AG04450 (cell line): ENCODE data around the gene CAMP. TPM values are rescaled to one million over a fixed set of nuclear protein-coding genes. Genes with fewer than 3 reads are reported as not detected.

Experiments used
- CTCF ChIA-PET: fragments of 300-600, 350-600 bp; formaldehyde crosslinking; extraction: SDS; loops from one replicate; lab custom pipeline; 2022; ENCODE audit warnings: antibody characterized with exemption, inconsistent platforms; lab: Charles Lee
- POLR2A ChIA-PET: fragments of 350-600 bp; formaldehyde crosslinking; extraction: SDS; loops from one replicate; lab custom pipeline; 2021; ENCODE audit warnings: antibody characterized with exemption, inconsistent platforms; lab: Yijun Ruan, JAX
- DNase-seq: peaks from one replicate; pipeline ENCODE4 v3.0.0-alpha.2; 2011; ENCODE audit warnings: low read depth, low spot score
- H3K27ac ChIP-seq: one replicate; pipeline ENCODE4 v1.5.1; 2012; ENCODE audit warnings: low read depth, low read length, control low read depth
- H3K27me3 ChIP-seq: one replicate; pipeline ENCODE4 v1.6.0; 2012; ENCODE audit warnings: low read length; ENCODE audit not compliant: control insufficient read depth, insufficient read depth
- H3K4me3 ChIP-seq: 2 replicates; pipeline ENCODE4 v1.5.1; 2011; ENCODE audit warnings: mild to moderate bottlenecking, low read depth, low read length, control low read depth
- H3K9me3 ChIP-seq: 2 replicates; pipeline ENCODE4 v1.5.1; 2012; ENCODE audit warnings: low read length; ENCODE audit not compliant: control insufficient read depth, insufficient read depth
- CTCF ChIP-seq: IDR thresholded peaks from 2 replicates; pipeline ENCODE4 v1.5.1; 2011; ENCODE audit warnings: low read depth, low read length, control low read depth, inconsistent platforms
- polyA minus RNA-seq: library from RNA; depleted of rRNA, polyadenylated mRNA; stranded (reverse); fragments of >200 nt; gene quantifications from 2 replicates; pipeline ENCODE4 v1.2.3, GENCODE V29; 2011; rRNA and poly(A)+ RNA removed
- polyA plus RNA-seq: library from polyadenylated mRNA; depleted of rRNA; stranded (reverse); fragments of >200 nt; gene quantifications from 2 replicates; pipeline ENCODE4 v1.2.3, GENCODE V29; 2011; rRNA removed

The CAMP gene
- polyA plus RNA-seq, result not detected in 2 replicates
- polyA minus RNA-seq, result not detected in 2 replicates

GRCh38 chr3:48222616-48223513 is at the start of gene CAMP:
Gene CAMP (plus strand): TSS chr3:48223495. CDS start chr3:48223512, 17 bp downstream.
- TF ChIP-seq CTCF, result no peak
- H3K4me3 ChIP-seq, result no peak within 1 kb of the TSS
- H3K27ac ChIP-seq, result no peak within 1 kb of the TSS
- H3K27me3 ChIP-seq, result peaks cover 24% of the 10 kb centered on the region
- POLR2A ChIA-PET, result no interaction called here
- no peak for DNase-seq
- CTCF ChIA-PET, result interaction anchor here (1.7 kb wide), 1 partner anchor 29 kb away, joined by 6 read pairs; no protein-coding TSS in a partner anchor
- H3K9me3 ChIP-seq, result no peaks in the 10 kb centered on the region

- ChIA-PET CTCF (interaction anchor here (1.0 kb wide), 1 partner anchor 20 kb away, joined by 3 read pairs; no protein-coding TSS in a partner anchor), POLR2A (no interaction called here)
Measured at GRCh38 chr3:48178072-48178471, 45.2 kb upstream of the CAMP start.

GRCh38 chr3:48180021-48180420 is 43.3 kb upstream of the CAMP start:
- Histone ChIP-seq H3K27me3 (no peaks in the 10 kb centered on the region), H3K9me3 (no peaks in the 10 kb centered on the region), H3K27ac (no peak overlapping the region), H3K4me3 (no peak overlapping the region)
- ChIA-PET POLR2A (no interaction called here), CTCF (no interaction called here)
- no peak for TF ChIP-seq CTCF
- no peak for DNase-seq

More at GRCh38 chr3:48178072-48178471, 45.2 kb upstream of the CAMP start:
- TF ChIP-seq CTCF, result no peak
- DNase-seq, result no peak
- H3K27me3 ChIP-seq, result no peaks in the 10 kb centered on the region
- no peak overlapping the region for H3K4me3 ChIP-seq
- H3K27ac ChIP-seq, result no peak overlapping the region
- H3K9me3 ChIP-seq, result no peaks in the 10 kb centered on the region

- H3K9me3 ChIP-seq, result no peaks in the 10 kb centered on the region
- no peak overlapping the region for H3K27ac ChIP-seq
Measured at GRCh38 chr3:48180531-48181253, 42.6 kb upstream of the CAMP start.

More at GRCh38 chr3:48180531-48181253, 42.6 kb upstream of the CAMP start:
- H3K27me3 ChIP-seq, result no peaks in the 10 kb centered on the region
- ChIA-PET POLR2A (no interaction called here), CTCF (interaction anchor here (1.1 to 1.5 kb wide), 2 partner anchors 14 to 256 kb away, joined by 3 to 6 read pairs; no protein-coding TSS in a partner anchor)
- no peak overlapping the region for H3K4me3 ChIP-seq
- no peak for TF ChIP-seq CTCF
- DNase-seq, result no peak
